ENCODE results near the gene DCLK2.

DCLK2 gene

DNA sequence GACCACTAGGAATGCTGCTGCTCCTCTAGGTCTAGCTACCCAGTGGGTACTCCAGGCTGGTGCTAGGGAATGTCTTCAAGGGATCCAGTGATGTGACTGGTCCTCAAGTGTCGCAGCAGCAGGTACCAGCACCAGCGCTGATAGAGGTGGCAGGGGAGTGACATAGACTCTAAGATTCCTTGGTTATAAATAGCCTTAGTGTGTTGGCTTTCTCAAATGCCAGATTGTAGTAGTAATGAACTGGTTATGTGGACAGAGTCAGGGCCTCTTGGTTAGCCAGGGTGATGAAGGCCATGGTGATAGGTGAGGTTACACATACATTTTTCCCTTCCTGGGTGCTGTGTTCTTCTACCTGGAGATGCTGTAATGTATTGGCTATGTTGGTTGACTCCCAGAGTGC is 38.3 kb downstream of the DCLK2 start:
- H3K27ac ChIP-seq (ENCODE audit: low read length), result no peak overlapping the region
- H3K36me3 ChIP-seq (ENCODE audit: control insufficient read depth in 2 of 2, insufficient read depth in 2 of 2, low read length in 2 of 2), result no peaks in the 10 kb centered on the region
- H3K9me3 ChIP-seq (ENCODE audit: control insufficient read depth in 2 of 2, low read length in 2 of 2), result peaks cover 3 to 8% of the 10 kb centered on the region in 2 donors

GRCh38 chr4:150117094-150117493 is 38.8 kb downstream of the DCLK2 start:
- no peak overlapping the region for H3K9ac ChIP-seq (ENCODE audit: low read length in 2 of 2)
- H3K27me3 ChIP-seq (ENCODE audit: control insufficient read depth in 1 of 2, insufficient read depth in 2 of 2, low read length in 2 of 2), result no peaks in the 10 kb centered on the region
- no peak overlapping the region for H3K27ac ChIP-seq (ENCODE audit: low read length)
- H3K4me3 ChIP-seq (ENCODE audit: low read length in 2 of 2), result no peak overlapping the region
- H3K36me3 ChIP-seq (ENCODE audit: control insufficient read depth in 2 of 2, insufficient read depth in 2 of 2, low read length in 2 of 2), result no peaks in the 10 kb centered on the region
- H3K9me3 ChIP-seq (ENCODE audit: control insufficient read depth in 2 of 2, low read length in 2 of 2), result peaks cover 3 to 10% of the 10 kb centered on the region in 2 donors
- peaks cover 4% of the 10 kb centered on the region for H3K4me1 ChIP-seq (ENCODE audit: control insufficient read depth, insufficient read depth, low read length)

More for the DNA sequence above, 38.3 kb downstream of the DCLK2 start:
- no peak overlapping the region for H3K4me3 ChIP-seq (ENCODE audit: low read length in 2 of 2)
- no peak overlapping the region for H3K9ac ChIP-seq (ENCODE audit: low read length in 2 of 2)
- H3K4me1 ChIP-seq (ENCODE audit: control insufficient read depth, insufficient read depth, low read length), result peaks cover 4% of the 10 kb centered on the region
- H3K27me3 ChIP-seq (ENCODE audit: control insufficient read depth in 1 of 2, insufficient read depth in 2 of 2, low read length in 2 of 2), result no peaks in the 10 kb centered on the region

DNA sequence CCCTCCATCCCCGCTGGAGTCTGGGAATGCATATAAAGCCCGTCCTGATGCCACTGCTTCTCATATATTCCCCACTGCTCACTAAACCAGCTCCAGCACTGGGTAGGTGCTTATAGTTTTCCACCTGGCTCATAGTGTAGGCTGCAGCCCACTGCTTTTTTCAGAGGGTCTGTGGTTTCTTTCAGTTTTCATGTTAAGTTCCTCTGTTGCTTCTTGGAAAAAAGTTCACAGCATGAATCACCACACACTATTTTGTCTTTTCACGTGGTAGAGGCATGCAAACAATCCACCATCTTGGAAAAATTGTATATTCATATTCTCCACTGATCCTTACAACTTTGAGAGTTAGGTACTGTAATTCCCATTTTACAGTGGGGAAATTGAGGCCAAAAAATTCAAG is 39.4 kb downstream of the DCLK2 start:
- Histone ChIP-seq H3K4me1 (ENCODE audit: control insufficient read depth, insufficient read depth, low read length) (peaks cover 4% of the 10 kb centered on the region), H3K4me3 (ENCODE audit: low read length in 2 of 2) (no peak overlapping the region), H3K27ac (ENCODE audit: low read length) (no peak overlapping the region), H3K9me3 (ENCODE audit: control insufficient read depth in 2 of 2, low read length in 2 of 2) (peaks cover 3 to 10% of the 10 kb centered on the region in 2 donors), H3K9ac (ENCODE audit: low read length in 2 of 2) (no peak overlapping the region), H3K27me3 (ENCODE audit: control insufficient read depth in 1 of 2, insufficient read depth in 2 of 2, low read length in 2 of 2) (no peaks in the 10 kb centered on the region), H3K36me3 (ENCODE audit: control insufficient read depth in 2 of 2, insufficient read depth in 2 of 2, low read length in 2 of 2) (no peaks in the 10 kb centered on the region)

DNA sequence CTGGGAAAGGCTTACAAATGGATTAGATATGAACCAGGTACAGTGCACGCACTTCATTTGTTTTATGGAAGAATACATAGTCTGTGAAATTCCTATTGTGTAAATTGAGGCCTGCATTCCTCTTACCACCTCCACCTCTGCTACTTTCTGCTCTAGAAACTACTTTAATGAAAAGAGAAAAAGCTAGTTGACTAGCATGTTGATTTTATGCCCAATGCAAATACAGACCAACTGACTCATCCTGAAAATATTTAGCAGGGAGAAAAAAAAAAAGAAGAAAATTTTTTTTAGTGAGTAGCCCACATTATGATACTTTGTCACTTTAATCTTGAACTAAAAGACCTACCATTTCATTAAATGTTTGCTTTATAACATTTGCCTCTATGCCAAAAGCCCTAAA is 41.2 kb downstream of the DCLK2 start:
- H3K9me3 ChIP-seq (ENCODE audit: control insufficient read depth in 2 of 2, low read length in 2 of 2), result peaks cover 0 to 5% of the 10 kb centered on the region in 2 donors
- H3K4me3 ChIP-seq (ENCODE audit: low read length in 2 of 2), result no peak overlapping the region
- no peak overlapping the region for H3K27ac ChIP-seq (ENCODE audit: low read length)
- peaks cover 4% of the 10 kb centered on the region for H3K4me1 ChIP-seq (ENCODE audit: control insufficient read depth, insufficient read depth, low read length)
- no peaks in the 10 kb centered on the region for H3K36me3 ChIP-seq (ENCODE audit: control insufficient read depth in 2 of 2, insufficient read depth in 2 of 2, low read length in 2 of 2)
- no peaks in the 10 kb centered on the region for H3K27me3 ChIP-seq (ENCODE audit: control insufficient read depth in 1 of 2, insufficient read depth in 2 of 2, low read length in 2 of 2)
- H3K9ac ChIP-seq (ENCODE audit: low read length in 2 of 2), result no peak overlapping the region

GRCh38 chr4:150123087-150123486 is 44.8 kb downstream of the DCLK2 start:
- H3K36me3 ChIP-seq (ENCODE audit: control insufficient read depth in 2 of 2, insufficient read depth in 2 of 2, low read length in 2 of 2), result no peaks in the 10 kb centered on the region
- no peak overlapping the region for H3K9ac ChIP-seq (ENCODE audit: low read length in 2 of 2)
- no peak overlapping the region for H3K27ac ChIP-seq (ENCODE audit: low read length)
- peaks cover 0 to 3% of the 10 kb centered on the region in 2 donors for H3K9me3 ChIP-seq (ENCODE audit: control insufficient read depth in 2 of 2, low read length in 2 of 2)
- H3K4me3 ChIP-seq (ENCODE audit: low read length in 2 of 2), result no peak overlapping the region
- H3K27me3 ChIP-seq (ENCODE audit: control insufficient read depth in 1 of 2, insufficient read depth in 2 of 2, low read length in 2 of 2), result no peaks in the 10 kb centered on the region
- no peaks in the 10 kb centered on the region for H3K4me1 ChIP-seq (ENCODE audit: control insufficient read depth, insufficient read depth, low read length)

DNA sequence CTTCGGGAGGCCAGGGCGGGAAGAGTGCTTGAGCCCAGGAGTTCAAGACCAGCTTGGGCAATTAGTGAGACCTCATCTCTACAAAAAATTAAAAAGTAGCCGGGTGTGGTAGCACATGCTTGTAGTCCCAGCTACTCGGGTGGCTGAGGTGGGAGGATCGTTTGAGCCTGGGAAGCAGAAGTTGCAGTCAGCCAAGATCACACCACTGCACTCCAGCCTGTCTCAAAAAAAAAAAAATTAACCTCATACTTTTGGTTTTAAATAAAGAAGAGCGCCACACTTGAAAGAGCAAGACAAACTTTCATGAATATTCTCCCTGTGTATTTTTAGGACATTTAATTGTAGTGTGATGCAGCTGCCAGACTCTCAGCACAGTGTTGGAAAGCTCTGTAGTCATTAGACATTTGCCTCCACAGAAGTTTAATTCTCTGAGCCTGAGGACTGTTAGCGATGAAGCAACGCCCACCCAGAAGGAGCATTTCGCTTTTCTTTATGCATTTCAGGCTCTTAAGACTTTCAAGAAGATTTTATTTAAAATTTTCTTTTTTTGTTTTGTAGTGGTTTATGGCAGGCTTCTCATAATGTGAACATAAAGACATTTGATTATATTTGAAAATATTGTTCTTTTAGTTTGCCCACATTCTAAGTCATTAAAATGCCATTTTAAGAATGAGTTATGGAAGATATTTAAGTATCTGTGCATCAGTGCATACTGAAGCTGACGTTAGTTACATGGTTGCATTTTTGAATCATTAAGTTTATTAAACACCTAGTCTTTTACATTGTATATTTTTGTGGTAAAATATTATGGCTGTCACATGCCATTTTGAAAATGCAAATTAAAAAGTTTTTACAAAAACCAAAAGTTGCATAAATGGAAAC is 45.8 kb downstream of the DCLK2 start:
- H3K27ac ChIP-seq (ENCODE audit: low read length), result no peak overlapping the region
- peaks cover 0 to 3% of the 10 kb centered on the region in 2 donors for H3K9me3 ChIP-seq (ENCODE audit: control insufficient read depth in 2 of 2, low read length in 2 of 2)

DNA sequence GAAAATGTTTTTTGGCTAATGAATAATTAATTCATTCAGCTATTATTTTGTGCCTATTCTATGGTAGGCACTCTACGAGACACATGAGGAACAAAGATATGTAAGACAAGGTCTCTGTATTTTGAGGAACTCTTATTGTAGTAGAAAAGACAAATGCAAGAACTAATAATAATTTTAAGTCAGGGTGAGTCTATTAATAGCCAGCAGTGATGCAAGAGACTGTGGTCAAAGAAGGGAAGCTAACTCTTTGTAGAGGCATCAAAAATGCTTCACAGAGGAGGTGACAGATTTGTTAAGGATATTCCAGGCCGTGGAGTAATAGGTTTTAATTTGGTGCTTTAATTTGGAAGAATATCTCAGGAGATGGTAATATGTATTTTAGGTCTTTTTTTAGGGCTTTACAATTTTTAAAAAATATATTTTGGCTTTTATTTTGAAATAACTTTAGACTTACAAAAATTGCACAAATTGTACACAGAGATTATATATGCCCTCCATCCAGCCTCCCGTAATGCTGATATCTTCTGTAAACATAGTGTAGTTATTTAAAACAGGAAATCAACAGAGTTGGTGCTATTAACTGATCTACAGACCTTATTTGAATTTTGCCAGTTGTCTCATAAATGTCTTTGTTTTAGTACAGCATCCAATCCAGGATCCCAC is 48.1 kb downstream of the DCLK2 start:
- no peak overlapping the region for H3K9ac ChIP-seq (ENCODE audit: low read length in 2 of 2)
- H3K27me3 ChIP-seq (ENCODE audit: control insufficient read depth in 1 of 2, insufficient read depth in 2 of 2, low read length in 2 of 2), result no peaks in the 10 kb centered on the region
- no peaks in the 10 kb centered on the region for H3K4me1 ChIP-seq (ENCODE audit: control insufficient read depth, insufficient read depth, low read length)
- no peaks in the 10 kb centered on the region for H3K36me3 ChIP-seq (ENCODE audit: control insufficient read depth in 2 of 2, insufficient read depth in 2 of 2, low read length in 2 of 2)
- H3K9me3 ChIP-seq (ENCODE audit: control insufficient read depth in 2 of 2, low read length in 2 of 2), result peaks cover 0 to 3% of the 10 kb centered on the region in 2 donors
- no peak overlapping the region for H3K4me3 ChIP-seq (ENCODE audit: low read length in 2 of 2)
- H3K27ac ChIP-seq (ENCODE audit: low read length), result no peak overlapping the region

More for the DNA sequence above, 45.8 kb downstream of the DCLK2 start:
- H3K4me3 ChIP-seq (ENCODE audit: low read length in 2 of 2), result no peak overlapping the region
- no peaks in the 10 kb centered on the region for H3K4me1 ChIP-seq (ENCODE audit: control insufficient read depth, insufficient read depth, low read length)
- H3K36me3 ChIP-seq (ENCODE audit: control insufficient read depth in 2 of 2, insufficient read depth in 2 of 2, low read length in 2 of 2), result no peaks in the 10 kb centered on the region
- H3K9ac ChIP-seq (ENCODE audit: low read length in 2 of 2), result no peak overlapping the region
- no peaks in the 10 kb centered on the region for H3K27me3 ChIP-seq (ENCODE audit: control insufficient read depth in 1 of 2, insufficient read depth in 2 of 2, low read length in 2 of 2)

DNA sequence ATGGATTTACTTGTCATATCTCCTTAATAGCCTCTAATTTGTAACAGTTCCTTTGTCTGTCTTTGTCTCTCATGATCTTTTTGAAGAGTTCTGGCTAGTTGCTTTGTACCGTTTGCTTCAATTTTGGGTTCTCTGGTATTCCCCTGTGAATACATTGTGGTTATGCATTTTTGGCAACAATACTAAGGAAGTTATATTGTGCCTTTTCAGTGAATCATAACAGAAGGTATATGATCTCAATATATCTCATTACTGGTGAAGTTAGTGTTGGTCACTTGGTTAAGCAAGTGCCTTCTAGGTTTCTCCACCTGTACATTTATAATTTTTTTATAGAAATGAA is 48.6 kb downstream of the DCLK2 start:
- H3K27me3 ChIP-seq (ENCODE audit: control insufficient read depth in 1 of 2, insufficient read depth in 2 of 2, low read length in 2 of 2), result no peaks in the 10 kb centered on the region
- H3K27ac ChIP-seq (ENCODE audit: low read length), result no peak overlapping the region
- no peak overlapping the region for H3K9ac ChIP-seq (ENCODE audit: low read length in 2 of 2)
- no peaks in the 10 kb centered on the region for H3K36me3 ChIP-seq (ENCODE audit: control insufficient read depth in 2 of 2, insufficient read depth in 2 of 2, low read length in 2 of 2)
- H3K9me3 ChIP-seq (ENCODE audit: control insufficient read depth in 2 of 2, low read length in 2 of 2), result no peaks in the 10 kb centered on the region
- no peak overlapping the region for H3K4me3 ChIP-seq (ENCODE audit: low read length in 2 of 2)
- no peaks in the 10 kb centered on the region for H3K4me1 ChIP-seq (ENCODE audit: control insufficient read depth, insufficient read depth, low read length)

DNA sequence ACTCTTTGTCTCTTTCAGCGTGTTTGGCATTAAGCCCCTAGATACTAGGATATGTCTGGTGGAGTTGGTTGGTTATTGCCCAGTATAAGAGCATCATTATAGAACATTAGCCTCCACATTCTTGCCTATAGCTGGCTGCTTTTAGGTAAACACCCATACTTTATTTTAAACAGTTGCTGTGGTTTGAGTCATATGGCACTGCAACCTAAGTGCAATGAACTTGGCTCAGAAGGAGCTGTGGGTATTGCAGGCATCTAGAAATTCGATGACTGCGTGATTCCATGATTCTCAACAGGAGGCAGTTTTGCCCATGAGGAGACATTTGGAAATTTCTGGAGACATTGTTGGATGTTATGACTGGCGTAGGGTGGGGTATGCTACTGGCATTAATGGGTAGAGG is 49.5 kb downstream of the DCLK2 start:
- no peaks in the 10 kb centered on the region for H3K27me3 ChIP-seq (ENCODE audit: control insufficient read depth in 1 of 2, insufficient read depth in 2 of 2, low read length in 2 of 2)
- no peak overlapping the region for H3K27ac ChIP-seq (ENCODE audit: low read length)
- no peak overlapping the region for H3K9ac ChIP-seq (ENCODE audit: low read length in 2 of 2)
- H3K36me3 ChIP-seq (ENCODE audit: control insufficient read depth in 2 of 2, insufficient read depth in 2 of 2, low read length in 2 of 2), result no peaks in the 10 kb centered on the region
- no peaks in the 10 kb centered on the region for H3K9me3 ChIP-seq (ENCODE audit: control insufficient read depth in 2 of 2, low read length in 2 of 2)
- H3K4me1 ChIP-seq (ENCODE audit: control insufficient read depth, insufficient read depth, low read length), result no peaks in the 10 kb centered on the region
- H3K4me3 ChIP-seq (ENCODE audit: low read length in 2 of 2), result no peak overlapping the region

DNA sequence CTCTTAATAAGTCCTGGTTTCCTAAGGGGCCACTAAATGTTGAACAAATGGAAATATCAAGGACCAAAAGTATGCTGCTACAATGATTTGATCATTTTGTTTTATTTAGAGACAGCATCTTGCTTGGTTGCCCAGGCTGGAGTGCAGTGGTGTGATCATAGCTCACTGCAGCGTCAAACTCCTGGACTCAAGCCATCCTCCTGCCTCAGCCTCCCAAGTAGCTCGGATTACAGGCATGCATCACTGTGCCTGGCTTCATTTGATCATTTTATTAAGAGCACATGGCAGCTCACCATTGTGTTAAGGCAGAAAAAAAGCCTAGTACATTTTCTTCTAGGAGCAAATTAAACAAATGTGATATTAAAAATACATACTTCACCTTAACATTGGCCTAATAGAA is 52.7 kb downstream of the DCLK2 start:
- no peaks in the 10 kb centered on the region for H3K27me3 ChIP-seq (ENCODE audit: control insufficient read depth in 1 of 2, insufficient read depth in 2 of 2, low read length in 2 of 2)
- no peak overlapping the region for H3K9ac ChIP-seq (ENCODE audit: low read length in 2 of 2)
- H3K27ac ChIP-seq (ENCODE audit: low read length), result no peak overlapping the region
- H3K36me3 ChIP-seq (ENCODE audit: control insufficient read depth in 2 of 2, insufficient read depth in 2 of 2, low read length in 2 of 2), result no peaks in the 10 kb centered on the region
- H3K4me3 ChIP-seq (ENCODE audit: low read length in 2 of 2), result no peak overlapping the region
- H3K9me3 ChIP-seq (ENCODE audit: control insufficient read depth in 2 of 2, low read length in 2 of 2), result no peaks in the 10 kb centered on the region
- no peaks in the 10 kb centered on the region for H3K4me1 ChIP-seq (ENCODE audit: control insufficient read depth, insufficient read depth, low read length)

Measured in stomach smooth muscle (tissue), 2 donors.